ENCODE data around the gene SETD3.
A peak's percentile ranks its signal among the peaks of the same experiment; 100 is the strongest.

Gene SETD3

DNA sequence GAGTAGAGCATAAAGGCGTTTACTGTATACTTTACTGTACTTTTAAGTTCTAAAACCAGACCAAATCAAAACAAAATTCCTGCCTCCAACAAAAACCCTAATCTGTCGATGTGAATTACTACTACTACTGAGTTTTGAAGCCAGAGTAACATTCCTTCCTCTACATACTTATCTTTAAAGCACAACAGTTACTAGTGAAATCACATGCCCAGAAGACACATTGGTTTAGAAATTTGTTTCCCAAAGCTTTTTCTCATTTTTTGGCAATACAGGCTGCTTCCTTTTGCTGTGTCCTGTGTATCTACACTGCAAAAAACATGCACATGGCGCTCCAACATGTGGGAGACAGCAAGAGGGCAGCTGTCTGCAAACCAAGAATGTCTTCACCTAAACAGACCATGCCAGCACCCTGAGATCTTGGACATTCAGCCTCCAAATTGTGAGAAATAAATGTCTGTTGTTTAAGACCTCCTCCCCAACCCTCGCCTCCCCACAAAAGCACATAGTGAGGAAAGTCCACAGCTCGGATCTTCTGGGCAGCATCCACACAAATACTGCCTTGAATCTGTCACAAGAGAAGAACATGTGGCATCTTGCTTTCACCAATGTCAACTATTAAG lies 21.1 kb downstream of the SETD3 start:
- DNase-seq (ENCODE audit: low spot score), result no peak

DNA sequence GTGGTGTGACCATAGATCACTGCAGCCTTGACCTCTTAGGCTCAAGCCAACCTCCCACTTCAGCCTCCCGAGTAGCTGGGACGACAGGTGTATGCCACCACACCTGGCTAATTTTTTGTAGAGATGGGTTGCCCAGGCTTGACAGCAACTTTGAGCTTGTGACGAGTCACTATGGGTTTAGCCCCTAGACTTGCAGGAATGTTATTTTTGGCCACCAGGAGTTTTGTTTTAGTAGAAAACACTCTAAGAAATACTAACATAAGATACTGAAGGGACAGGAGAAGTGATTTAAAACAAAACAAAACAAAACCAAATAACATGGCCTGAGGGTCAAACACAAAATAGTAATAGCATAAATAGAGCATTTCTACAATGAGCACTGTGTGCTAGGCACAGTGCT lies 26.4 kb downstream of the SETD3 start:
- no peak for DNase-seq (ENCODE audit: low spot score)

- no peak for DNase-seq (ENCODE audit: low spot score)
These were observed 27.7 kb downstream of the SETD3 start for GRCh38 chr14:99452968-99453367.

DNA sequence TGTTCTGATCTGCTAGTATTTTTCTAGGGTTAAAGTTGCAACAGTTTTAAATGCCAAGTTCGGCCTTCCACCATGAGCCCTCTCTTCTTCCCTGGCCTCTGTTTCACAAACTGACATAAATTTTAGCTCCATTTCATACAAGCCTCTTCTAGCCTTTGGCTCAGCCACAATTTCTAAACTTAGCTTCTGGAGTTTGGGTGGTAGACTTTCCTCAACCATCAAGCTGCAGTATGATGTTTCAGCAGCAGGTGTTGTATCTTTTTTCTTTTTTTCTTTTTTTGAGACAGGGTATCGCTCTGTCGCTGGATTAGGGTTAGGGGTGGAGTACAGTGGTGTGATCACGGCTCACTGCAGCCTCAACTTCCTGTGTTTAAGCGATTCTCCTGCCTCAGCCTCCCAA lies 29.4 kb downstream of the SETD3 start:
- no peak for DNase-seq (ENCODE audit: low spot score)

- no peak for DNase-seq (ENCODE audit: low spot score)
These were observed 30.4 kb downstream of the SETD3 start for GRCh38 chr14:99450266-99450665.

DNA sequence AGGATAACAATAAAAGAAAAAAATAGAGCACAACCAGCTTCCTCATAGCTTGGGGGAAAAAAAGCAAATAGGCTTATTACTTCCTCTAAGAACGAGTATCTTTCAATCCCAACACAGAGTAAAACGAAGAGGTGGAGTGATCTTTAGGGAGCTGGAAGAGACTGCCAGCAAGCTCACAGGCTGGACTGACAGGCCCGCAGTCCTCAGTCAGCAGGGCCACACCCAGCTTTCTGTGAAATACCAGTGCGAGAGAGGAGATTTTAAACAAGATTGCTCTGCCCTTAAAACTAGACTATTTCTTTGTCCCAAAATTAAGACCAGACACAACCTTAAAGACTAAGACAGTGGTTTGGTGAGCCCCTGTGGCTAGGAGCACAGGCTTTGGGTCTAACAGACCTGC lies 32.9 kb downstream of the SETD3 start:
- DNase-seq (ENCODE audit: low spot score), result no peak

- DNase-seq (ENCODE audit: low spot score), result no peak
These were observed 34.7 kb downstream of the SETD3 start for GRCh38 chr14:99445931-99446330.

DNA sequence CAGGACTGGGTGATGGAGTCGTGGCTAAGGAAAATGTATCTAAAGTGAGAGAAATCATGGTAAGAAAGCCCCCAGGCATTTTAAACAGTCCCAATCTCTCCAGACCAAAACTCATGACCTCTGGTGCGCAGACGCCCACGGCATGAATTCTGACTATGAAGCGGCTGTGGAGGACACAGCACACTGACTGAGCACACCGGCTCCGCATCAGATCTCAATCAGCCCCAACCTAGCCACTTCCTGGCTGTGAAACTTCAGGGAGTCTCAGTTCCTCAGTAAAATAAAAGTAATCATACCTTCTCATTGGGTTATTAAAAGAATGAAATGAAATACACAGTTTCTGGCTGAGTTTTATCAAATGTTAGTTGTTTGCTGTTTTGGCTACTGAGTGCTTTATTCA lies 38.7 kb downstream of the SETD3 start:
- DNase-seq (ENCODE audit: low spot score), result no peak

DNA sequence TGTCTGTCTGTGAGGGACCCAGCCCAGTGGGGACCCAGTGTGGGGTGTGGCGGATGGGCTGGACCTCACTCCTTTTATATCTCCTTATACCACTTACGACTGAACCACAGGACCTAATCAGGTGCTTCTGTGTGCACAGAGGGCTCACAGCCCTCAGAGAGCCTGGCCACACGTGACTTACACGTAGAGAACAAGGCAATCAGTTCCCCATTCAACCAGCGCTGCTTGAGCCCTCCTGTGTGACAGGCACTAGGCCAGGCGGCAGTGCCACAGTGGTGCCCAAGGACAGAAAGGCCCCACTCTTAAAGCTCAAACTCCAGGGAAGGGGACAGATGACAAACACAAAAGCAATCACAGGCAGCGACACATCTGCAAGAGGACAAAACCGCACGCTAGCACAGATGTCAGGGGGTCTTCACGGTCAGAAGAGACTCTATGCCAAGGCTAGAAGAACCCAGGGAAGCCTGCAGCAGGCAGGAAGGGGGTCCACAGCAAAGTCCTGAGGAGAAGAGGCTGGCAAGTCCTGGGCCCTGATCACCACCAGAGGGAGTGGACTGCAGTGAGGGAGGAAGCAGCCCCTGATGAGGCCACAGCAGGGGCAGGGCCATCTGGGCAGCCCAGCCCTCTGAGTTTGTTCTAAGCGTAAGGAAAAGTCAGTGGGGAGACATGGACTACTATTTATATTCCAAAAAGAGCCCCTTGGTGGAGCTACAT lies 39.3 kb downstream of the SETD3 start:
- no peak for DNase-seq (ENCODE audit: low spot score)

GRCh38 chr14:99440278-99440677 lies 40.4 kb downstream of the SETD3 start:
- DNase-seq (ENCODE audit: low spot score), result no peak

DNA sequence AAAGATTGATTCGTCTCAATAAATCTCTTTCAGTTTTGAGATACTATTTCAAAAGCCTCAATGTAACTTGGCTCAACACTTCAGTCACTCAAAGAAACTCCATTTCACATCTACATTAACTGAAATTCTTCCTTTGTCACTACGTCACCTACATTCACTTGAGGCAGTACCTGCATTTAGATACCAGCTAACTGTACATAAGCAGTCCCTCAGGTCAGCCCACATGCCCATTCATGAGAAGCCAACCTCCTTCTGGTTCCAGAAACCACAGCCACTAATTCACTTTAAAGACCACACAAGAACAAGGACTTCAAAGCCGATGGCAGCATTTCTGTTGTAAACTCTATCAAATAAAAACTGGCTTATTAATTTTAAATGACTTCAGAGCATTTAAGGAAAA lies 43.0 kb downstream of the SETD3 start:
- no peak for DNase-seq (ENCODE audit: low spot score)

- DNase-seq (ENCODE audit: low spot score), result peak; percentile 26
These were observed 44.1 kb downstream of the SETD3 start for GRCh38 chr14:99436247-99437180.

- no peak for DNase-seq (ENCODE audit: low spot score)
These were observed 45.3 kb downstream of the SETD3 start for GRCh38 chr14:99435327-99435726.

DNA sequence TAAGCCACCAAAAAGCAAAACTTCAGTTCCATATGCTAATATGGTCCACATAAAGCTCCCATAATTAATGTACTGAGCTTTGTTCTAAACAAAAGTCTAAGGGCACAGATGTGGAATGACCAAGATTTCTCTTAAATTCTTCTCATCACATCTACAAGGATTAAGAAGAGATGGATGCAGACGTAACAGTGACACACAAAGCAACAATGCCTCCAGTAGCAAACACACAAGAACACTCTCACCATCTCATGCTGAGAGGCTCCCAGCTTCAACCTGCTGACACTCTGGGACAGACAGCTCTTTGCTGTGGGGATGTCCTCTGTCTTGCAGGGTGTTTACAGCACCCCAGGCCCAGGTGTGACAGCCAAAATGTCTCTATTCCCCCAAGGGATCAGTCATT lies 48.2 kb downstream of the SETD3 start:
- DNase-seq (ENCODE audit: low spot score), result no peak

GRCh38 chr14:99431986-99432385 lies 48.7 kb downstream of the SETD3 start:
- DNase-seq (ENCODE audit: low spot score), result no peak

- DNase-seq (ENCODE audit: low spot score), result no peak
These were observed 50.2 kb downstream of the SETD3 start for GRCh38 chr14:99430491-99430890.

- no peak for DNase-seq (ENCODE audit: low spot score)
These were observed 52.9 kb downstream of the SETD3 start for GRCh38 chr14:99427632-99428300.

- no peak for DNase-seq (ENCODE audit: low spot score)
These were observed 53.8 kb downstream of the SETD3 start for GRCh38 chr14:99426813-99427346.

- no peak for DNase-seq (ENCODE audit: low spot score)
These were observed 54.4 kb downstream of the SETD3 start for GRCh38 chr14:99426265-99426664.

- DNase-seq (ENCODE audit: low spot score), result no peak
These were observed 55.4 kb downstream of the SETD3 start for GRCh38 chr14:99425272-99425681.

- DNase-seq (ENCODE audit: low spot score), result no peak
These were observed 56.3 kb downstream of the SETD3 start for GRCh38 chr14:99424306-99424877.

DNA sequence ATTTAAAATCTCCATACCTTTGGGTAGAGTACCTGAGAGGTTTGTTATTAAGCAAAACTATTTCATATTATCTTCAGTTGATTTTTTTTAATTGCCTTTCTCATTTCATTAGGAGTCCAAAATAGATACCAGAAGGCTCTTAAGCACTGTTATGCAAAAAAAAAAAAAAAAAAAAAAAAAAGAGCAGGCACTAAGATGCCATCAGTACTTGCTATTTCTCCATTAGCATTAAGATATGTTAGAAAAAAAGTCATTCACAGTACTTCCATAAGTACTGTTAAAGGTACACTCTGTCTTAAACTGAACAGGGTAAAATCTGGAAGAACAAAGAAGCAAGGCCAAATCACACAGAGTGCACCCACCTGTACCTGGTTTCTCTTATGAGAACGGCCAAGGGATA lies 57.2 kb downstream of the SETD3 start:
- DNase-seq (ENCODE audit: low spot score), result no peak

Data from CD4-positive, alpha-beta T cell treated with Interleukin-6 at 100 ng/mL for 8 hours (primary cell).